OCI-LY1 (cell line): ENCODE measurements around the gene EIF4E3.

Experiments
- EZH2 ChIP-seq: fragments of 200-600 bp; sonication (generic), shearing (Covaris generic); IDR thresholded peaks from 2 replicates; pipeline ENCODE4 v1.8.0; 2017; ENCODE audit warnings: borderline replicate concordance, mixed run types, mild to moderate bottlenecking, antibody characterized with exemption, low read length, moderate library complexity, mixed read lengths
- TF ChIP-seq, protein P1 (sequence below): fragments of 200-600 bp; sonication (generic), shearing (Covaris generic); IDR thresholded peaks from 2 replicates; pipeline ENCODE4 v1.5.1; 2017; ENCODE audit warnings: mild to moderate bottlenecking, antibody characterized with exemption, low read length, moderate library complexity, mixed read lengths

DNA sequence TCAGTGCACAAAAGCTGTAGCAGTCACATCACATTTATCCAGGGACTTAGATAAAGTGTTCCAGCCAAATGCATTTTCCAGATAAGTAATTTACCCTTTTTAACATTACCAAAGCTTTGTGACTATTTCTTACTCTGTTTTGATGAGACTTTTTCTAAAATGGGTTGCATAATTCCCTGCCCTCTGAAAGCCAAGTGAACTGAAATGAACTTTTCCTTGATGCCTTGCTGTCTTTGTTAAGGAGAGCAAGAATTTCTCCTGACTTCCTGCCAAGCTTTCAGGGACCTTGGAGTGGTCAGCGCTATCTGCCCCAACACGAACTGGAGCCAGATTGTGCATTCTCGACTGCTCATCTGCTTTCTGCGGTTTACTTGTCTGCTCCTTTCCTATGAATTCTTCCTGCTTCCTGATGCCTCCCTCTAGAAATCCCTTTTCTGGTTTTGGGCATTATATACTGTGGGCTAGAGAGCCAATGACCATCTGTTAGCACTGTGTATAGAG is 34.8 kb downstream of the EIF4E3 start:
- TF ChIP-seq, protein P1, sequence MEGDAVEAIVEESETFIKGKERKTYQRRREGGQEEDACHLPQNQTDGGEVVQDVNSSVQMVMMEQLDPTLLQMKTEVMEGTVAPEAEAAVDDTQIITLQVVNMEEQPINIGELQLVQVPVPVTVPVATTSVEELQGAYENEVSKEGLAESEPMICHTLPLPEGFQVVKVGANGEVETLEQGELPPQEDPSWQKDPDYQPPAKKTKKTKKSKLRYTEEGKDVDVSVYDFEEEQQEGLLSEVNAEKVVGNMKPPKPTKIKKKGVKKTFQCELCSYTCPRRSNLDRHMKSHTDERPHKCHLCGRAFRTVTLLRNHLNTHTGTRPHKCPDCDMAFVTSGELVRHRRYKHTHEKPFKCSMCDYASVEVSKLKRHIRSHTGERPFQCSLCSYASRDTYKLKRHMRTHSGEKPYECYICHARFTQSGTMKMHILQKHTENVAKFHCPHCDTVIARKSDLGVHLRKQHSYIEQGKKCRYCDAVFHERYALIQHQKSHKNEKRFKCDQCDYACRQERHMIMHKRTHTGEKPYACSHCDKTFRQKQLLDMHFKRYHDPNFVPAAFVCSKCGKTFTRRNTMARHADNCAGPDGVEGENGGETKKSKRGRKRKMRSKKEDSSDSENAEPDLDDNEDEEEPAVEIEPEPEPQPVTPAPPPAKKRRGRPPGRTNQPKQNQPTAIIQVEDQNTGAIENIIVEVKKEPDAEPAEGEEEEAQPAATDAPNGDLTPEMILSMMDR: no peak
- TF ChIP-seq EZH2: no peak
